Measurements from ENCODE around the gene RCBTB2. TPM values are rescaled to one million over a fixed set of nuclear protein-coding genes. Genes with fewer than 3 reads are reported as not detected.
A peak's percentile ranks its signal among the peaks of the same experiment; 100 is the strongest.

RCBTB2 gene
- total RNA-seq, 2 experiments from 2014 or later: 1.2 to 1.4 TPM

DNA sequence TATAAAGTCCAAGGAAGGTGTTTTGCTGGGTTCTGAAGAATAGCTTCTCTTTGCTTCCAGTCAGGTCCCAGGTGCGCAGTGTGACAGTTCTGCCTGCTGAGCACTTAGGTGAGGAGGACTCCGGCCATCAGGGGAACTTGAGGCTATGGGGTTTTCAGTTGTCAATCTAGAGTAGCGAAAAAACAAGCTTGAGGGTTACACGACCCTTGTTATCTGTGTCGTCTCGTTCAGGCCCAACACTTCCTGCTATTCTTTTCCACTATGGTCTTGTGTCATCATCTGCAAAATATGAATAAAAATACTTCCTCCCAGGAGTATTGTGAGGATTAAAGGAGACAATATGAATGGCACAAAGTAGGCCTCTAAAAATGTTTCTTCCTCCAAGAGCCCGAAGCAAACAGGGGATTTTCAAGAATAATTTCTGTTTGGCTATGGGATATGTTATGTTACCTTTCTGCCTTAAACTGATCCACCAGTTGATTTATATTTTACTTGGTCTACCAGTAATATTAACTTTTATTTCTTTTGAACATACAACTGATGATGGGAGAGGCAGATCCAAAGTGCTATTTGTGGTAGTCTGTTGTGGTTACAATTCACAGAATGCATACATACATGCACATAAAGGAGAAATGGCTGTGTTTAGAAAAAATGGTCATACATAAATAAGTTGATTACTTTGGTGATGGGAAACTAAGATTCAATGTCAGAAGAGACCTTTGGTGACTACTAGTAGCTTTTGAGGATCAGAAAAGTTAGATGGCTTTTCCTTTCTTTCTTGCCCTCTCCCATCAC is 40.5 kb upstream of the RCBTB2 start:
- no peaks in the 10 kb centered on the region for H3K36me3 Mint-ChIP-seq (ENCODE audit: low read depth)
- peaks cover 2% of the 10 kb centered on the region for H3K27me3 Mint-ChIP-seq (ENCODE audit: low read depth)
- no peak overlapping the region for H3K4me3 Mint-ChIP-seq
- CTCF ChIA-PET: interaction anchor here (0.8 to 3.3 kb wide), 4 partner anchors 9 to 250 kb away, joined by 3 to 12 read pairs (median 4); no protein-coding TSS in a partner anchor
- H3K9me3 Mint-ChIP-seq: no peaks in the 10 kb centered on the region
- peaks cover 5% of the 10 kb centered on the region for H3K4me1 Mint-ChIP-seq (ENCODE audit: low read depth)
- intact Hi-C loops (cut with micrococcal nuclease): loop anchor here (10.0 kb wide), 1 partner anchor 539 kb away; the partner anchor contains the start of gene NUDT15
- no peak overlapping the region for H3K27ac Mint-ChIP-seq
- DNase-seq: no peak

DNA sequence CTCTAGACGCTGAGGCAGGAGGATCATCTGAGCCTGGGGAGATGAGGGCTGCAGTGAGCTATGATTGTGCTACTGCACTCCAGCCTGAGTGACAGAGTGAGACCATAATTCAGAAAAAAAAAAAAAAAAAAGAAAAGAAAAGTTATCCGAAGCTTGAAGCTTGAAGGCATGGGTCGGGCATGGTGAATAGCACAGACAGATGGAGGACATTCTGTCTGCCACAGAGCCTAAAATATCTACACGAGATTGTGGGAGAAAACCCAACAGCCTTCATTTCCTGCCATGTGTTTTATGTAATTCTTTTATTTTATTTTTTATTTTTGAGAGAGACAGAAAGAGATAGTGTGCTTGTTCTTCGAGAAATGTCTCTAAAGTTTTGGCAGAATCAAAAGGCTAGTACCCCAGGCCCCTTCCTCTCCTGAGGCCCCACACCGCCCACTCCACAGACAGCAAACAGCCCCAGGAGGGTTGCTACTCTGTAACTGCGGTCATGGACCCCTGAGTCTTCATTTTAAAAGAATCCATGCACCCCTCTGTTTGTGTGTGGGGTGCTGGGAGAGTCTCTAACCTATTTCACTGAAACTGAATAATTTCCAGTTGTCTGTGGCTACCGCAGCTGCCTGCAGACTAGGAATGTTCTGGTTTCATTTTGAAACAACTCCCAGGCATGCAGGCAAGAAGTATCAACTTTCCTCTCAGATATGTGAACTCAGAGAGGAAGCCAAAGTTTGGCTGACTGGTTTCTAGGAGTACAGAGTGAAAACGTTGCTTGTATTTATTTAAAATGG is 38.4 kb upstream of the RCBTB2 start:
- DNase-seq: no peak
- H3K4me3 Mint-ChIP-seq: no peak overlapping the region
- CTCF ChIA-PET: interaction anchor here (1.0 to 1.4 kb wide), 2 partner anchors 9 to 444 kb away, joined by 3 to 7 read pairs; no protein-coding TSS in a partner anchor
- no peak overlapping the region for H3K27ac Mint-ChIP-seq
- H3K27me3 Mint-ChIP-seq (ENCODE audit: low read depth): peaks cover 12% of the 10 kb centered on the region
- H3K9me3 Mint-ChIP-seq: no peaks in the 10 kb centered on the region
- no peaks in the 10 kb centered on the region for H3K36me3 Mint-ChIP-seq (ENCODE audit: low read depth)
- H3K4me1 Mint-ChIP-seq (ENCODE audit: low read depth): peaks cover 7% of the 10 kb centered on the region
- intact Hi-C loops (cut with micrococcal nuclease): loop anchor here (10.0 kb wide), 1 partner anchor 537 kb away; the partner anchor contains the start of gene NUDT15

DNA sequence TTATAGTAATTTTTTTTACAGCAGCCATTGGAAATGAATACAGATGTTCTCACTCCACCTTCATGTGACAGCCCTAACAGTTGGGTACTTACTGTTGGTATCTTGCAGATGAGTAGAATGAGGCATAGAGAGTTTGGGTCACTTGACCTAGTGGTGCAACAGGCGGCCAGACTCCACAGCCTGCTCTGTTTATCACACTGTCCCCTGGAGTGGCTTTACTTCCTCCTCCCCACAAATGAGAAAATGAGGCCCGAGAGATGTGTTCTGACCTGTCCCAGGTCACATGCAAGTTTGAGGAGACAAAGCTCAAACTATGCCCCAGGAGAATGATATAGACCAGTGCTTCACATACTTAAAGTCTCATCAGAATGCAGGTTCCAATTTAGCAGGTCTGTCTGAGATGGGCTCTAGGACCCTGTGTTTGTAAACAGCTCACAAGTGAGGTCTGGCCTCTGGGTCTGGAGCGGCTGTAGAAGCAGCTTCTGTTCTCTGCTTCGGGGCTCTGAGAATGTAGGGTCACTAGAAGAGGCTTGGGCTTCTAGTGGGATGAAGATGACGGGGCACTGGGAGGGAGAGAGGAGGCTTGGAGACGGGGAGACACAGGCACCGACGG is 37.4 kb upstream of the RCBTB2 start:
- no peaks in the 10 kb centered on the region for H3K9me3 Mint-ChIP-seq
- no peak for DNase-seq
- H3K4me3 Mint-ChIP-seq: no peak overlapping the region
- intact Hi-C loops (cut with micrococcal nuclease): loop anchor here (10.0 kb wide), 1 partner anchor 536 kb away; the partner anchor contains the start of gene NUDT15
- H3K27me3 Mint-ChIP-seq (ENCODE audit: low read depth): peaks cover 14% of the 10 kb centered on the region
- H3K4me1 Mint-ChIP-seq (ENCODE audit: low read depth): peaks cover 7% of the 10 kb centered on the region
- no peaks in the 10 kb centered on the region for H3K36me3 Mint-ChIP-seq (ENCODE audit: low read depth)
- CTCF ChIA-PET: interaction anchor here (0.7 to 1.4 kb wide), 3 partner anchors 10 to 475 kb away, joined by 3 to 7 read pairs (median 3); no protein-coding TSS in a partner anchor
- H3K27ac Mint-ChIP-seq: no peak overlapping the region

DNA sequence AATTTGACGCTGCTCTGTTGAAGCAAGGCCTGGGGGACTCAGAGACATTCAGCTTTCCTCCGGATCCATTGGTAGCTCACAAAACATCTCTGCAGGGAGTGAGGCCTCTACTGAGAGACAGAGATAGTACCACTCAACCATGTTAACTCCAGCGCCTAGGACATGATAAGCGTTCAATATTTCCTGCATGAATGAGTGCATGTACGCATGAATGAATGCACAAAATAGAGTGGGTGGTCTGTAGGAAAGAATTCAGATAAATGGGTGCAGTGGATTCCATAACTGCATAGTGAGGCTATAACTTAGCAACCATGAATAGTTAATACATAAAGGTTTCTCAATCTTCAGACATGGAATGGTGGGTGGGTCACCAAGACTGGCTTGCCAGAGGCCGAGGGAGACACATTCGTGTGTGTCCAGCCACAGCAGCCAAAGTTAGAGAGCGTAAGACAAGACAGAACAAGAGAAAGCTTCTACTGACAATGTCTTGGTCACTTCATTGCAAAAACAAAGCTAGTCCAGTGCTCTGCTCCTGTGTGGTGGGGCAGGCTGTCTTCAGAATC is 36.3 kb upstream of the RCBTB2 start:
- no peak overlapping the region for H3K4me3 Mint-ChIP-seq
- H3K9me3 Mint-ChIP-seq: no peaks in the 10 kb centered on the region
- no peak for DNase-seq
- H3K27me3 Mint-ChIP-seq (ENCODE audit: low read depth): peaks cover 23% of the 10 kb centered on the region
- no peaks in the 10 kb centered on the region for H3K36me3 Mint-ChIP-seq (ENCODE audit: low read depth)
- CTCF ChIA-PET: interaction anchor here (1.0 to 2.2 kb wide), 2 partner anchors 13 to 234 kb away, joined by 3 to 9 read pairs; no protein-coding TSS in a partner anchor
- no peak overlapping the region for H3K27ac Mint-ChIP-seq
- intact Hi-C loops (cut with micrococcal nuclease): no loop called here
- peaks cover 7% of the 10 kb centered on the region for H3K4me1 Mint-ChIP-seq (ENCODE audit: low read depth)

DNA sequence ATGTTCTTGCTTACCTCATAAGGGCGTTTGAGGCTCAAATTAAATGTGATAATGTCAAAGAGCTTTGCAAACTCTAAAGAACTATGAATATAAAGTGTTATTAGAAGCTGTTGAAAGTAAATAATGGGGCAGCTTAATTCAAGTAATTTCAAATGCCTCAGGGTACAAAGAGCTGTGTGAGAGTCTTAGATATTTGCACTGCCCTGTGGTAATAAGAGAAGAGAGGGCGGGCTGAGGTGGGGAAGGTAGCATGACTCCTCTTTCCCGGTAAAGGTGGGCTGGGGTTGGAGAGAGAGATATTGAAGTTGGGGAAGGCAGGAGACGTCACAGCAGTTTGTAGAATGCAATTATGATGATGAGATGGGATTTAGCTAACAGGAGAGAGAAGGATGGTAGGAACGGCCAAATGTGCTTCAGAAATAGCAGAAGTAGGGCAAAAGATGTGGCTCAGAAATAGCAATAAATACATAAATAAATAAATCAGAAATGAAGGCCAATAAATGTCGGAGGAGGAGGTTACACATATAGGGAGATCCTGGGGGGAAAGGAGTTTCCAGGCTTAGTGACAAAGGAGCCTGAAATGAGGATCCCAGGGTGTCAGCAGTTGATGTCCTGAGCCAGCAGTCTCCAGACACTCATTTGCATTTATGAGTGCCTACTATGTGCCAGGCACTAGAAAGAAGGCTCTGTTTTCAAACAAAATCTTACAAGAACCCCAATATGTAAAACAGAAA is 35.7 kb upstream of the RCBTB2 start:
- intact Hi-C loops (cut with micrococcal nuclease): no loop called here
- Mint-ChIP-seq H3K27ac (no peak overlapping the region), H3K9me3 (no peaks in the 10 kb centered on the region), H3K4me3 (no peak overlapping the region), H3K27me3 (ENCODE audit: low read depth) (peaks cover 26% of the 10 kb centered on the region), H3K4me1 (ENCODE audit: low read depth) (peaks cover 4% of the 10 kb centered on the region), H3K36me3 (ENCODE audit: low read depth) (no peaks in the 10 kb centered on the region)
- CTCF ChIA-PET: interaction anchor here (0.6 to 2.2 kb wide), 3 partner anchors 9 to 233 kb away, joined by 3 to 9 read pairs (median 5); no protein-coding TSS in a partner anchor
- no peak for DNase-seq

GRCh38 chr13:48567515-48568369 is 34.9 kb upstream of the RCBTB2 start:
- Mint-ChIP-seq H3K4me1 (ENCODE audit: low read depth) (peaks cover 9% of the 10 kb centered on the region), H3K9me3 (no peaks in the 10 kb centered on the region), H3K36me3 (ENCODE audit: low read depth) (no peaks in the 10 kb centered on the region), H3K27ac (no peak overlapping the region), H3K4me3 (no peak overlapping the region), H3K27me3 (ENCODE audit: low read depth) (peaks cover 26% of the 10 kb centered on the region)
- no peak for DNase-seq
- CTCF ChIA-PET: interaction anchor here (0.6 to 2.2 kb wide), 3 partner anchors 10 to 232 kb away, joined by 3 to 9 read pairs (median 5); no protein-coding TSS in a partner anchor
- intact Hi-C loops (cut with micrococcal nuclease): no loop called here

GRCh38 chr13:48564056-48564455 is 31.2 kb upstream of the RCBTB2 start:
- DNase-seq: no peak
- no peak overlapping the region for H3K27ac Mint-ChIP-seq
- no peak overlapping the region for H3K4me3 Mint-ChIP-seq
- CTCF ChIA-PET: interaction anchor here (0.8 to 1.6 kb wide), 4 partner anchors 10 to 151 kb away, joined by 3 to 5 read pairs (median 4); no protein-coding TSS in a partner anchor
- H3K27me3 Mint-ChIP-seq (ENCODE audit: low read depth): peaks cover 48% of the 10 kb centered on the region
- intact Hi-C loops (cut with micrococcal nuclease): no loop called here
- no peaks in the 10 kb centered on the region for H3K36me3 Mint-ChIP-seq (ENCODE audit: low read depth)
- H3K4me1 Mint-ChIP-seq (ENCODE audit: low read depth): peaks cover 25% of the 10 kb centered on the region
- no peaks in the 10 kb centered on the region for H3K9me3 Mint-ChIP-seq

- Mint-ChIP-seq H3K27ac (no peak overlapping the region), H3K27me3 (ENCODE audit: low read depth) (peaks cover 50% of the 10 kb centered on the region)
- DNase-seq: no peak
Observed at GRCh38 chr13:48563626-48564025, 30.7 kb upstream of the RCBTB2 start.

GRCh38 chr13:48562296-48563066 is 29.6 kb upstream of the RCBTB2 start:
- Mint-ChIP-seq H3K27me3 (ENCODE audit: low read depth) (peaks cover 47% of the 10 kb centered on the region), H3K27ac (no peak overlapping the region), H3K4me3 (no peak overlapping the region), H3K36me3 (ENCODE audit: low read depth) (no peaks in the 10 kb centered on the region), H3K9me3 (no peaks in the 10 kb centered on the region), H3K4me1 (ENCODE audit: low read depth) (peaks cover 23% of the 10 kb centered on the region)
- CTCF ChIA-PET: interaction anchor here (0.7 to 1.4 kb wide), 5 partner anchors 10 to 229 kb away, joined by 3 to 5 read pairs (median 4); no protein-coding TSS in a partner anchor
- intact Hi-C loops (cut with micrococcal nuclease): loop anchor here (1.0 to 2.0 kb wide), 6 partner anchors 30 to 352 kb away; partner anchors contain the start of gene RCBTB2
- DNase-seq: peak; percentile 76

More at GRCh38 chr13:48563626-48564025, 30.7 kb upstream of the RCBTB2 start:
- Mint-ChIP-seq H3K4me3 (no peak overlapping the region), H3K9me3 (no peaks in the 10 kb centered on the region), H3K4me1 (ENCODE audit: low read depth) (peaks cover 25% of the 10 kb centered on the region), H3K36me3 (ENCODE audit: low read depth) (no peaks in the 10 kb centered on the region)
- intact Hi-C loops (cut with micrococcal nuclease): loop anchor here (2.0 kb wide), 2 partner anchors 31 to 73 kb away; partner anchors contain the start of gene RCBTB2
- CTCF ChIA-PET: interaction anchor here (0.6 to 1.6 kb wide), 4 partner anchors 10 to 150 kb away, joined by 3 to 4 read pairs (median 3); no protein-coding TSS in a partner anchor

Data from activated naive CD4-positive, alpha-beta T cell treated with anti-CD3 and anti-CD28 coated beads for 36 hours (primary cell).